Measurements from ENCODE around the gene NKAIN1.
"Not testable (repeated sequence)": the region's sequence is repeated elsewhere in the genome, so short reads cannot be mapped to it uniquely, and the experiment has no call there.

- not testable (repeated sequence) for TF ChIP-seq CTCF (IDR thresholded peaks at IDR 0.05); POLR2AphosphoS5 (IDR thresholded peaks at IDR 0.05; ENCODE audit: low read depth, low read length); SIN3A (IDR thresholded peaks at IDR 0.05; ENCODE audit: borderline replicate concordance, insufficient read depth, low read depth, low read length)
These were observed 63.4 kb downstream of the NKAIN1 start for GRCh38 chr1:31176291-31176690.
